Measurements from ENCODE around the gene CRTC1.
A peak's percentile ranks its signal among the peaks of the same experiment; 100 is the strongest.
"Not testable (repeated sequence)": the region's sequence is repeated elsewhere in the genome, so short reads cannot be mapped to it uniquely, and the experiment has no call there.

Gene CRTC1

GRCh38 chr19:18708452-18709231, 25.2 kb downstream of the CRTC1 start:
- no peak for DNase-seq

DNA sequence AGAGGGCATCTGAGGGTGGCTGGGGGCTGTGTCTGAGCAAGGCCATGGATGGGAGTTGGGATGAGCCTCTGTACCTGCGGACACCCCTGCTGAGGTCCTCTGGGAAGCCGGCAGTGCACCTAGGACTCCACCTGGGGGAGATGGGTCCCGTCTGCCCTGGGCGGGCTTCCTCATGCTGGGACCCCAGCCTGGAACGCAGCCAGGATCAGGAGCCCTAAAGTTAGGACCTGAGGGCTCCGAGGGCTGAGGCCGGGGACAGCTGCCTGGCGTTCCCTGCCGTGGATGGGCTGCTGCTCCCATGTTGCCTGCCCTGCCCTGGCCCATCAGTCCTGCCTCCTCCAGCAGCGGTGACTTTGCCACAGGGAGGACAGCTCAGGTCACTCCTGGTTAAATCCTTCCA, 26.1 kb downstream of the CRTC1 start:
- DNase-seq, result no peak

DNA sequence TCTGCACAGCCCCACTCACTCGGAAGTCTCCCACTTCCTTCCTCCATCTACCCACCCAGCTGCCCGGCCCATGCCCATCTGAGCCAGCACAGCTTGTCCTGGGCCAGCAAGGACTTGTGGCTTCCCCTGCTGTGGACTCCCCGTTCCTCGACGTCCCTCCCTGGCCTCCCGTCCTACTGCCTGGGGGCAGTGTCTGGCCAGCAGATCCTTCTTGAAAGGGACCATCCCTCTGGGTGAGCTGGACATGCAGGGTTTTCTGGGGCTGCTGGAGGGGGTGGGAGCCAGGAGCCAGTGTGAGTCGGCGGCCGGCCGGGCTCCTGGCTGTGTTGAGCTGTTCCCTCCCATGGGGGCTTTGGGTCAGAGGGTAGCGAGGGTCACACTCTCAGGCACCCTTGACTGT, 26.7 kb downstream of the CRTC1 start:
- DNase-seq, result no peak

- no peak for DNase-seq
Measured at GRCh38 chr19:18710996-18711751, 27.7 kb downstream of the CRTC1 start.

GRCh38 chr19:18711893-18712292, 28.4 kb downstream of the CRTC1 start:
- DNase-seq, result no peak

GRCh38 chr19:18712981-18713380, 29.5 kb downstream of the CRTC1 start:
- no peak for DNase-seq

DNA sequence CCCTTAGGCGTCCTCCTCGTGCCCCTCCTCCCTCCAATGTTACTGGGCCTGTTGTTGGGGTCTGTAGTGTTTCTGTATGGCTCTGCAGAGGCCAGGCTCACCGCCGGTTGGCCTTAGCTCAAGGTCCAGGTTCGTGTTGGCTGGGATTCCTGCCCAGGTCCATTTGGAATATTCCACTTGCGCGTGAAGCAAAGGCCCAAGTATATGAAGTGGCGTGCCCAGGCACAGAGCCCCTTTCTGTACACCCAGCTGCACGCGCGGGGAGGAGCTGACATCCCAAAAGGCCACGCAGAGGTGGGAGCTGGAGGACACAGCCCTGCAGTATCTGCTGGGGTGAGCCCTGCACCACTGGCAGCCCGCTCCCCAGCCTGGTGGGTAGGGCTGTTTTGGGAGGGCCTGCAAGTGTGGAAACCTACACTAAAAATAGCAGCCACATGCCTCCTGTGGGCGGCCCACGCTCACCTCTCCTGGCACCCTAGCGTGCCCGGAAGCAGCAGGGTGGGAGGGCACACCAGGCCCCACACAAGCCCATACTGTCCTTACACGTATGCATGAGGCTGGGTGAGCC, 30.2 kb downstream of the CRTC1 start:
- no peak for DNase-seq

- DNase-seq, result no peak
Measured at GRCh38 chr19:18715416-18715815, 31.9 kb downstream of the CRTC1 start.

DNA sequence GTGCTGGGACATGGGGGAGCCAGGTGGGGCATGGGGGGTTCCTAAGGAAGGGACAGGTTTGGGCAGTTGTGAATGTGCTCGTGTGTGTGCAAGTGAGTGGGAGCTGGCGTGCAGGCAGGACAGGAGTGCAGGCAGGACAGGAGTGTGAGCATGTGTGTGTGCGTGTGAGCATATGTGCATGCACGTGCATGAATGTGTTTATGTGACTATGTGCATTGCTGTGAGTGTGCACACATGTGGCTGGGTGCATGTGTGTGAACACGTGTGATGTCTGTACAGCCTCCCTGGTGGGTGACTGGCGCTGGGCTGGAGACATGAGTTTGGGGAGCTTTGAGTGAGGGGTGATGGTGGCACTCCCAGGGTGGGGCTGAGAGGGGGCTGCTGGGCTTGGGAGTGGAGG, 33.4 kb downstream of the CRTC1 start:
- DNase-seq, result no peak

GRCh38 chr19:18717601-18718000, 34.1 kb downstream of the CRTC1 start:
- no peak for DNase-seq

GRCh38 chr19:18718015-18718526, 34.6 kb downstream of the CRTC1 start:
- no peak for DNase-seq

DNA sequence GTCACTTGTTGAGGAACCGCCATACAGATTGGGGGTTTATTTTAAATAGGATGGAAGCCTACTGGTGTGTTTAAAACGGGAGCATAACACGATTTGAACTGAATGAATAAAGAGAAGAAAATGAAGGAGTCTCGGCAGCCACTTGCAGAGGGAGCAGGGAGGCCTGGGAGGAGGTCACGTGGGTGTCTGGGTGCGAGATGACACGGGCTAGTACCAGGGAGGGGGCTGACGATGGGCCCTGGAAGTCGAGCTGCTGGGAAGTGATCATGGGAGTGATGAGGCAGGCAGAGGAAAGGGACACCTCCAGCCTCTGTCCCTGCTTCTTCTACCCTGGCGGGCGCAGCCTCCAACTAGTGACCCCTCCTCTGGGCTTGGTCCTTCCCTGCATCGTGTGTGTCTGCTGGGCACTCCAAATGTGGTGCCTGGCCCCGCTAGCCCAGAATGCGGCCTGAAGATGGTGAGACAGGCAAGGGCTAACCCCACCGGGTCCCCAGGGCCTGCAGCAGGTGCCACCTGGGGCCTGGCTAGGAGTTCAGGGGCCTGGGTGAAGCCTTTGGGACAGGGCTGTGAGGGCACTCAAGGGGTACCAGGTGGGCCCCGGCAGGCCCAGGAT, 35.5 kb downstream of the CRTC1 start:
- no peak for DNase-seq

DNA sequence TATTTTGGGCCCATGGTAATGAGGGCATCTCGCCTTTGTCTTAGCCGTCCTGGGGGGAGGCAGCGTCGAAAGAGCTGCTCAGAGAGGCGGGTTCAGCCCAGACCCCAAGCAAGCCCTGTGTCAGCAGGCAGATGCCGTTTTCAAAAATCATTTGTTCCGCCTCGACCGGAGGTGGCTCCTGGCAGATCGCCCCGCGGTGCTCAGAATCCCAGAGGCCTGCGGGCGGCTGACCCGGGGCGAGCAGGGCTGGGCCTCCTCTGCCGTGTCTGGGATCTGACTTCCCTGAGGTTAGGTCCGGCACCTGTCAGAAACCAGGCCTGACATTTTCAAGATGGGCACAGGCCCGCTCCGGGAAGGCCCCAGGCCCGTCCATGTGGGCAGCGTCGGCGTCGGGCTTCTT, 36.1 kb downstream of the CRTC1 start:
- DNase-seq, result no peak

DNA sequence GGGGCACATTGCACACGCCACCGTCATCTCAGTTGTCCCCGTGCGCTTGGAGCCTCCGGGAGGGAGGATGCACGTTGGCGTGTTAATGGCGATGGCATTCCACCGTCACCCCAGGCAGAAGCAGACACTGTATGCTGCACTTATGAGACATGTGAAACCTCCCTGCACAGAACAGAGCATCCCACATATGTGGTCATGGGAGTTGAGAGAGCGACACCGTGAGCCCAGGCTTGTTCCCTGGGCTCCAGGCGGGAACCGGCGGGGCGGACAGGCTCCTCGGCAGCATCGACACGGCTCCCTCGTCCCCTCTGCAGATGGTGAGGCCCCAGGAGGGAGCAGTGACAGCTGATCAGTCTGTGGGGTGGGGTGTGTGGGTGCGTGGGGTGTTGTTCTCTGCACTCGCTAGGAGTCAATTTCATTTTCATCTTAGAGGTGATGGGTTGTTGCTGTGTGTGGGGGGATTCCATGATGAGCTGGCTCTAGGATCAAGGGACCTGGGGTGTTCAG, 40.4 kb downstream of the CRTC1 start:
- DNase-seq, result no peak

DNA sequence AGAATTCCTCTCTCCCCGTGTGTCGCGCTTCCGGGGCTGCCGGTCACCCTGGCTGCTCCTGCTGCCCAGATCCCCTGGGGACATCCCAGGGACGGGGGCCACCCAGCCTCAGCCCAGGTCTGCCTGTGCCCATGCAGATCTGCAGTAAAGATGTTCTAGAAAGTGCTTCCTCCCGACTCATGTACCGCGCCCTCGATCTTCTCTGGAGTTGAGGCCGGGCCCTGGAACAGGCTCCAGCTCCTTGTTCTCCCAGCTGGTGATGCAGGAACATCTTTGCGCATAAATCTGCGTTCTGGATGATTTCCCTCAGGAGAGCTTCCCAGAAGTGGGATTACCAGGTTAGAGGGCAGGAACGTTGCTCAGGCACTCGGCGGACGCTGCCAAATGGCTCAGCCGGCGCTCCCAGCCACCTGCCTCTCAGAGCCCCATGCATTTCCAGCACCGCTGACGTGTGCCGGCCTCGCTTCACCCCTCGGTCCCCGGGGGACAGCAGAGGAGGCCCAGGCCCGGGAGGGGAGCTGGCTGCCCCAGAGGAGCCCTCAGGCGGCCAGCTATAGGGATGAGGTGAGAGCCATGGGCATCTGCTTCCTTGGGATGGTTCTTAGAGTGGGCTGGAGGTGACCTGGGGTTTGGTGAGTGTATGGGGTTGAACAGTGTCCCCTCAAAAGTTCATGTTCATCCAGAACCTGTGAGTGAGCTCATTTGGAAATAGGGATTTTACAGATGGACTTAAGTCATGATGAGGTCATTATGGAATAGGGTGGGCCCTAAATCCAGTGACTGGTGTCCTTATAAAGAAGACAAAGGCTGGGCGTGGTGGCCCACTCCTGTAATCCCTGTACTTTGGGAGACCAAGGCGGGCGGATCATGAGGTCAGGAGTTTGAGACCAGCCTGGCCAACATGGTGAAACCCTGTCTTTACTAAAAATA, 42.6 kb downstream of the CRTC1 start:
- DNase-seq, result no peak

GRCh38 chr19:18726846-18727245, 43.4 kb downstream of the CRTC1 start:
- no peak for DNase-seq

- DNase-seq, result not testable (repeated sequence)
Measured at GRCh38 chr19:18727602-18728001, 44.1 kb downstream of the CRTC1 start.

- DNase-seq, result no peak
Measured at GRCh38 chr19:18729933-18730530, 46.6 kb downstream of the CRTC1 start.

- DNase-seq, result no peak
Measured at GRCh38 chr19:18730885-18731513, 47.5 kb downstream of the CRTC1 start.

- DNase-seq, result no peak
Measured at GRCh38 chr19:18731562-18732008, 48.1 kb downstream of the CRTC1 start.

DNA sequence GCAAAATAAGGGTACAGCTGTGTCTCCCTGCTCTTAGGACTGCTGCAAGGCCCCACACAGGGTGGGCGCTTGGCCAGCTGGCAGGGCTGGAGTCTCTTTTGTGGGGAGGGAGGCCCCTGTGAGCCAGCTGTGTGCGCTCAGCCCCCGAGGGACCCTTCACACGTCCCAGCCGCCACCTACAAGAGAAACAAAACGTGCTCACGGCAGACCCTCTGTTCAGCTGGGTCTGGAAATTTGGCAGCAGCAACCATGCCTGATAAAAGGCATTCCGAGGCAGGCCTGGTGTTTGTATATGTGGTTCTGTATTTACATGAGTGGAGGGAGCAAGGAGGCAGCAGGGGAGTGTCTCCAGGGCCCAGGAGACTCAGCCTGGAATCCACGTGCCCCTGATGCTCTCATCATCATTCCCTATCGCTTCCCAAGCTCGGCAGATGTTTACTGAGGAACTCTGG, 49.7 kb downstream of the CRTC1 start:
- DNase-seq, result peak; percentile 70
